Kasumi-1 (cell line): Measurements from ENCODE around the gene ATP5F1B.
"Not testable (repeated sequence)": the region's sequence is repeated elsewhere in the genome, so short reads cannot be mapped to it uniquely, and the experiment has no call there.

ENCODE experiments used
- DNase-seq, 2 experiments: peaks; one replicate each; lab custom pipeline; 2025; lab: John Stamatoyannopoulos, UW

Gene ATP5F1B

DNA sequence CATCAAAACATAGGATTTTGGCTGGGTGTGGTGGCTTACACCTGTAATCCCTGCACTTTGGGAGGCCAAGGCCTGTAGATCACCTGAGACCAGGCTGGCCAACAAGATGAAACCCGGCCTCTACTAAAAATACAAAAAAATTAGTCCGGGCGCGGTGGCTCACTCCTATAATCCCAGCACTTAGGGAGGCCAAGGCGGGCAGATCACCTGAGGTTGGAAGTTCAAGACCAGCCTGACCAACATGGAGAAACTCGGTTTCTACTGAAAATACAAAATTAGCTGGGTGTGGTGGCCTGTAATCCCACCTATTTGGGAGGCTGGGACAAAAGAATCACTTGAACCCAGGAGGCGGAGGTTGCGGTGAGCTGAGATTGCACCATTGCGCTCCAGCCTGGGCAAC is 2.2 kb upstream of the ATP5F1B start:
- DNase-seq, result not testable (repeated sequence)

- DNase-seq, result no peak
Measured at GRCh38 chr12:56645201-56645716, 525 bp downstream of the ATP5F1B start.

GRCh38 chr12:56644654-56645053 is 1.1 kb downstream of the ATP5F1B start:
- no peak for DNase-seq

- DNase-seq, result no peak
Measured at GRCh38 chr12:56641219-56641618, 4.6 kb downstream of the ATP5F1B start.

DNA sequence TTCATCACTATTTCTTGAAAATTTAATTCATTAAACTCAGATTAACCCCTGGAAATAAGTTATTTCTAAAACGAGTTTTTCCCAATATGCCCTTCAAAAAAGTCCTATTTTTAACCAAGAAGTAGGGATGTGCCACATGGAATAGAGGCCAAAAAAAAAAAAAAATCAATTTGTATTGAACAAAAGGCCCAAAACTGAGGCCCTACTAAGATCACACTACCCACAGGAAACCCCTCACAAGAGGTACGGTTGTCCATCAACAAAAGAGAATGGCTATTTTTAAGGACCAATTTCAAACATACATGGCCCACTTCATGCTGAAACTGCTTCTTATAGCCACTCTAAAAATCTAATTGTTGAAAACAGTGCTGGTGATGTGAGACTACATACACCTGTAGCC is 8.2 kb downstream of the ATP5F1B start:
- DNase-seq, result no peak

- peak; percentile 98 to 99 for DNase-seq
Measured at GRCh38 chr12:56636675-56637540, 8.9 kb downstream of the ATP5F1B start.

DNA sequence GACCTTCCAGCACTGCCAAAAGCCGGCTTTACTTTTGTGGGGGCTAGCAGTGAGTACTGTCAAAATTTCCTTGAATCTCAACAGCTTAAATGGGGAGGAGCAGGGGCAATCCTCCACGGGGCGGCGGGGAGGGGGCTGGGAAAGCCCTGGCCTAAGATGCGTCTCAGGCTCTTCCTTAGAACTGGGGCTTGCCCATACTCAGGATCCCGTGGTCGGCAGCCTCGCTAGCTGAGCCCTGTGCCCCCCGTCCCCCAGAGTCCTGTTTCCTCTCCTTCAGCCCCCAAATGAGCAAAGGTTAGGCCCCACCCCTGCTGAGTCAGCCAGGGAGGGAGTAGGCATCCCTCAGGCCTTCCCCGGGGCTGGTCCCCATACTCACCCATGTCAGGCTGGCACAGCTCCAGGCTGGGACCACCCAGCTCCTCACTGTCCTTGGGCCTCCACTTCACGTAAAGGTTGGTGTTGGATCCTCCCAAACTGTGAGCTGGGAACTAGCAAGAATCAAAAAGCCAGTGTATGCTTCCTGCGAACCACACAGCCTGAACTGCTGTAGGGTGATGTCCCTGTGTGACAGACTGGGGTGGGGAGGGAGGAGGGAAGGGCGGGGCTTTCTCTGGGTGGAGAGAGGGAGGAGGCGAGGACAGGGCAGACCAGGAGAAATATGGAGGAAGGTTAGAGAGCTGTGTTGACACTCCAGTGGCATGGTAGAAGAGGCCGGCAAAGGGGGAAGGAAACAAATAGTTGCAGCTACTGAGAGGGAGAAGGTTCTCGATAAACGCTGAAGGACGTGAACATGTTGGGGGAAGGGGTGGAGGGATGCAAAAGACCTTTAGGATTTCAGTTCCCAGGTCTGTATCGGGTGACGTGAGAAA is 9.7 kb downstream of the ATP5F1B start:
- DNase-seq, result peak; percentile 86 to 88

GRCh38 chr12:56634837-56635791 is 10.7 kb downstream of the ATP5F1B start:
- DNase-seq, result peak; percentile 62 to 81

DNA sequence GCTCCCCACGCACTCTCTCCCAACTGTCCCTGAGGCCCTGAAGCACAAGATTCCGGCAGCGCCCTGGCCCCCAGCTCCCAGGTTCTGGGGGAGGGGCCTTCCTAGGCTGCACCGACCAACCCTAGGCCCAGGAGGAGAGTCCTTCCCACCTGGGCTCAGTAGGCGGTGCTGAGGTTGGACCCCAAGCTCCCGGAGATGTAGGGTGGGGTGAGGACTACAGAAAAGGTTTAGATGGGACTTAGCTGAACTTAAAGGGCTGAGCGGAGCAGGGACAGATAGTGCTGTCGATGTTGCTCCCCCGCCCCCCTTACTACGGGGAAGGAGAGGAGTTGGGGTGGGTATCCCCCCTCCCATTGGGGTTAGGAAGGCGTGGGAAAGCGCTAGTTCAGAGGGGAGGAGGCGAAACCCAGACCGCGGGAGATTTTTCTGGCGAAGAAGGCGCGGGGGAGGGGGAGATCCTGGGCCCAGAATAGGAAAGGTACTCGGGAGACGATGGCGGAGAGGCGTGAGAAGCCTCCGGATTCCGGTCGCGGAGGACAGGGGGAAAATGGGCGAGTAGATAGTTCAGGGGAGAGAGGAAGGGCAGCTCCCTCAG is 11.4 kb downstream of the ATP5F1B start:
- peak; percentile 35 to 37 for DNase-seq

- no peak for DNase-seq
Measured at GRCh38 chr12:56633468-56634241, 12.1 kb downstream of the ATP5F1B start.

- DNase-seq, result no peak
Measured at GRCh38 chr12:56632701-56633467, 12.9 kb downstream of the ATP5F1B start.

DNA sequence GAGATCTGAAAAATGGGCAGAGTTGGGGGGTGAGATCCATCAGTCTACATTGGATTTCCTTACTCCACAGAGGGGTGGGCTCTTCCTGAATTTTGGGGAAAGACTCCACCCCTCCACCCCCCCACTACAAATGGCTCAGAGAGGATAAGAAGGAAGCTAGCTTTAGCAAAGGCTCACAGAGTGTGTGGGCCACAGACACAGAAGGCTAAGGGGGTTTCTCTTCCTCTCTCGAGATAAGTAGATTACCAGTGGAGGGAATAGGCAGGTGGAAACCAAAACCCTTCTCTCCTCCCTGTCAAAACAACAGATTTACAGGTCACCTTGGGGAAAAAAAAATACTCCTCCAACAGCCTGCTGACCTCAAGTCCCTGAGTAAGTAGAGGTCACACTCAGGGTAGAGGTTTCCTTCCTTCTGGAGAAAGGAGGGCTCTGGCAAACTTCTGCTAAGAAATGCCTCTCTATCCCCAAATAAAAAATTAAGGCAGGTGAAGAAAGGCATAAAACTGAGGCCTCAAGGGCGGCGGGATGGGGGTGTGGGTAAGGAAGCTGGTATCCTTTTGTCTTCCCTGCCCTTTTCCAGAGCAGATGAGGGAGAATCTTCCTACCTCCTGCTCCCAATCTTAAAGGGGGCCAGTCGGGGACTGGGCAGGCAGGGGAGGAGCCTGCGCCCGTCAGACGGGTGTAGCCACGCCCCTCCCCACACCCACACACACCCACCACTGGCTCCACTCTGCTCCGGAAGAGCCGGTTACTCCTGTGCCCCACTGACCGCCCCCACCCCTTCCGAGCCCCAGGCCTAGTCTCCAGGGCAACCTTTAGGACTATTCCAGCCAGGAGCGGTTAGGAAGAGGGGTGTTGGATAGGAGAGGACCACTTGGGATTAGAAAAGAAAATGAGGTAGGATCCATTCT is 13.7 kb downstream of the ATP5F1B start:
- peak; percentile 26 to 31 for DNase-seq

DNA sequence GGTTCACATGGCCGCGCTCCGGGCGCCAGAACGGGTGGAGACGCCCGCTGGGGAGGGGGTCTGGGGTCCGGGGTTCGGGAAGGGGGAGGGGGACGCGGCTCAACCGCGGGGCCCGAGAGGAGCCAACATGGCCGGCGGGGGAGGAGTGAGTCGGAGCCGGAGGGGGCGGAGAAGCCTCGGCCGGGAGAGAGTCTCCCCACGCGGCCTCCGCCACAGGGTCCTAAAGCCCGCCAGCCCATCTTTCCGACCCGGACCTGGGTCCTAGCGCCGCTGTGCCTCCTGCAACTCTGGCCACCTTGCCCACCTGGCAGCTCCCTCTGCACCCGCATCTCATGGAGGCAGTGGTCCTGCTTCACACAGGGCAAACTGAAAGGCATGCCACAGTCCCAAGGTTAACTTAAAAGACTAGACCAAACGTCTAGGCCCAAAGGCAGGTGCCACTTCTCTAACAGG is 15.6 kb downstream of the ATP5F1B start, which contains the start of gene BAZ2A:
Gene BAZ2A (minus strand): TSS at position 147 of the 453 bp plus-strand sequence. CDS start 12,796 bp downstream, outside the sequence.
- DNase-seq, result peak; percentile 88 to 90

- peak in 1 of 2 experiments; percentile 42 for DNase-seq
Measured at GRCh38 chr12:56629459-56630179, 16.2 kb downstream of the ATP5F1B start.

DNA sequence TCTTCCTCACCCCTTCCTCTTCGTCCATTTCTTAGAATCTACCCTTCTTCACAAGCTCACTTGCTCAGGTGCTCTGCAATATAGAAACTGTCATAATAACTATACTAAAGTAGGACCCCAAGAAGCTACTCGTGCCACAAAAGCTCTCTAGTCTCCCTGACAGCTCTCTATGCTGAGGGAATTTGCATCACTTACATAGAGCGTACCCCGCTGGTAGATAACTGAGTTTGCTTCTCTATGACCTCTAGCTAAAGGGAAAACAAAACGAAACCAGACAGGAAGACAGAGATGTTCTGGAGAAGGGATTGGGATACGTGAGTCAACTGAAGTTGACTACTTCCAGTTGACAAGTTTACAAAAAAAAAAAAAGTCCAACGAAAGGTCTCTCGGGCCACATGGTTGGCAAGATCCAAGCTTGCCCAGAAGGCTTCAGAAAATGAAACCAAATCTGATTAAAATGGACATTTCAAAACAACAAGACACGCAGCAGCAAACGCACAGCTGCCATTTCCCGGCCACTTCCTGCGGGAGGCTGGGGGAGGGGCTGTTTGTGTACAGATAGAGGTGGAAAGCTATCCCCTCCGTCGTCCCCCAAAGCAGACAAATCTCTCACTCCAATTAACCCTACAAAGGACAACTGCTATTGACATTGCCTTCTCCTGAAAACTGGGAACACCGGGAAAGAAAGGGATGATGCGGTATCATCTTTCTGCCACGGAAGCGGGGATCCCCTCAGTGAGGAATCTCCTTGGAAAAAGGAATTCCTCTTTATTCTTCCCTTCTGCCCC is 16.9 kb downstream of the ATP5F1B start:
- peak; percentile 10 to 43 for DNase-seq

- no peak for DNase-seq
Measured at GRCh38 chr12:56626701-56627100, 19.1 kb downstream of the ATP5F1B start.

GRCh38 chr12:56622535-56622934 is 23.2 kb downstream of the ATP5F1B start:
- no peak for DNase-seq
